ENCODE results near the gene SIRPG.

Gene SIRPG

DNA sequence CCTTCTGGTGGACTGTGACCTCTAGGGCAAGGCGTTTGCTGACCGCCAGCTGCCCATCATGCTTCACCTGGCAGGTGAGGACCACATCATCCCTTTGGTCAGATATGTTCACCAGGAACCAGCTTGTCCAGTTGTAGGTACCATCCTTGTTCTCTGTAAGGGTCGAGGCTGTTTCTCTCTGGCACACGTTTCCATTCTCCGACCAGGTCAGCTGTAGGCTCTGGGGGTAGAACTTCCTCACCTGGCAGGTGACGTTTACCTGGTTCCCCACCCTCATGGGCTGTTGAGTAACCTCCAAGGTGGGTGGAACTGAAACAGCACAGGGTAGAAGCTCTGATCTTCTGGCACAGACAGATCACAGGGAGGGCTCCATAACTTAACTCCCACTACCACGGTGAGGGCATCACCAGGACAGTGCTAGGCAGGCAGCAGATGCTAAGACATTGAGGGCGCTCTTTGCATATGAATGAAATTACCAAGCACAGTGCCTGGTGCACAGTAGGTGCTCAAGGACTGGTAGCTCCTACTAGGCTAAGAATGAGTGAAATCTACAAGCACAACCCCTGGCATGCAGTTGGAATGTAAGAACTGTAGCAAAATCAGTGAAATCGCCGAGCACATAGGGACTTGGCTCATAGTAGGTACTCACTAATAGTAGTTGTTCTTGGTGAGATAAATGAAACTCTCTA, 22.1 kb downstream of the SIRPG start:
- H3K36me3 ChIP-seq (ENCODE audit: control insufficient read depth, insufficient read depth, low read length) = no peaks in the 10 kb centered on the region
- no peaks in the 10 kb centered on the region for H3K27me3 ChIP-seq (replicated peaks; ENCODE audit: control insufficient read depth, insufficient read depth, low read length)
- TF ChIP-seq, protein P1, sequence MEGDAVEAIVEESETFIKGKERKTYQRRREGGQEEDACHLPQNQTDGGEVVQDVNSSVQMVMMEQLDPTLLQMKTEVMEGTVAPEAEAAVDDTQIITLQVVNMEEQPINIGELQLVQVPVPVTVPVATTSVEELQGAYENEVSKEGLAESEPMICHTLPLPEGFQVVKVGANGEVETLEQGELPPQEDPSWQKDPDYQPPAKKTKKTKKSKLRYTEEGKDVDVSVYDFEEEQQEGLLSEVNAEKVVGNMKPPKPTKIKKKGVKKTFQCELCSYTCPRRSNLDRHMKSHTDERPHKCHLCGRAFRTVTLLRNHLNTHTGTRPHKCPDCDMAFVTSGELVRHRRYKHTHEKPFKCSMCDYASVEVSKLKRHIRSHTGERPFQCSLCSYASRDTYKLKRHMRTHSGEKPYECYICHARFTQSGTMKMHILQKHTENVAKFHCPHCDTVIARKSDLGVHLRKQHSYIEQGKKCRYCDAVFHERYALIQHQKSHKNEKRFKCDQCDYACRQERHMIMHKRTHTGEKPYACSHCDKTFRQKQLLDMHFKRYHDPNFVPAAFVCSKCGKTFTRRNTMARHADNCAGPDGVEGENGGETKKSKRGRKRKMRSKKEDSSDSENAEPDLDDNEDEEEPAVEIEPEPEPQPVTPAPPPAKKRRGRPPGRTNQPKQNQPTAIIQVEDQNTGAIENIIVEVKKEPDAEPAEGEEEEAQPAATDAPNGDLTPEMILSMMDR (IDR thresholded peaks at IDR 0.05; ENCODE audit: insufficient read depth, low read length, poor library complexity, severe bottlenecking) = no peak
- no peak for DNase-seq (ENCODE audit: extremely low read depth, insufficient read length)
- H3K4me3 ChIP-seq (replicated peaks; ENCODE audit: low read depth, low read length) = no peak overlapping the region

DNA sequence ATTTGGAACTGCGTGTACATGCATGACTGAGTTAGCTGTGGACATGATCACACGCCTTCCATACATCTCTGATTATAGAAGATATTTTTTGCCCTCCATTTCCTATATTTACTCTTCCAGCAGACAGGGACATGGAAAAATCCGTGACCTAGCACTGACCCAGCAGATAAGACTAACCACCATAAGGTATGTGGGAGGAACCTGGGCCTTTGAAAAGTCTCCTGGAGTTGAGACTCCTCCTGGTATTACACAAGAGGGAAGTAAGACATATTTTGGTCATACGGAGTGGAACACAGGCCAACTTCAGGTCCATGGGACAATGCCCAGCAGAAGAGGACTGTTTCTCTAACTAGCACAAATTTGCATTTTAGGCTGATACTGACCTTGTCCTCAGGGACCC, 24.0 kb downstream of the SIRPG start:
- DNase-seq (ENCODE audit: extremely low read depth, insufficient read length) = no peak
- TF ChIP-seq, protein P1 (IDR thresholded peaks at IDR 0.05; ENCODE audit: insufficient read depth, low read length, poor library complexity, severe bottlenecking) = no peak
- H3K36me3 ChIP-seq (ENCODE audit: control insufficient read depth, insufficient read depth, low read length) = no peaks in the 10 kb centered on the region
- H3K4me3 ChIP-seq (replicated peaks; ENCODE audit: low read depth, low read length) = no peak overlapping the region
- H3K27me3 ChIP-seq (replicated peaks; ENCODE audit: control insufficient read depth, insufficient read depth, low read length) = peaks cover 1% of the 10 kb centered on the region

DNA sequence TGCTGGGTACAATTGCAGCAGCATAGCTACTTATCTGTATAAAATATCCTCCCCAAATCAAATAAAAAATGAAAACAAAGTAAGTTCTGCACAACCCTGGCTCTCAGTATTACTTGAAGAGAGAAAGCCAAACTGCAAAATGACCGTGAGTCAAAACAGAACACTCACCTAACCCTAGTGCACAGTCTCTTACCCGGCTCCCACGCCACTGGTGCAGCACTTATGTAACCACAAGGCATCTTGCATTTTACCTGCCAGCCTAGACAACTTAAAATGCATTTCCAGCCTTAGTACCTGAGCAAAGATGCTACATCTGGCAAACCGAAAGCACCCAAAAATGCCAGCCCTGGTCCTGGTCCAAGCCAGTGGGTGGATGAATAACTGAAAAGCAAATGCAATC, 25.4 kb downstream of the SIRPG start:
- TF ChIP-seq, protein P1 (IDR thresholded peaks at IDR 0.05; ENCODE audit: insufficient read depth, low read length, poor library complexity, severe bottlenecking) = no peak
- H3K27me3 ChIP-seq (replicated peaks; ENCODE audit: control insufficient read depth, insufficient read depth, low read length) = peaks cover 1% of the 10 kb centered on the region
- DNase-seq (ENCODE audit: extremely low read depth, insufficient read length) = no peak
- no peak overlapping the region for H3K4me3 ChIP-seq (replicated peaks; ENCODE audit: low read depth, low read length)
- no peaks in the 10 kb centered on the region for H3K36me3 ChIP-seq (ENCODE audit: control insufficient read depth, insufficient read depth, low read length)

DNA sequence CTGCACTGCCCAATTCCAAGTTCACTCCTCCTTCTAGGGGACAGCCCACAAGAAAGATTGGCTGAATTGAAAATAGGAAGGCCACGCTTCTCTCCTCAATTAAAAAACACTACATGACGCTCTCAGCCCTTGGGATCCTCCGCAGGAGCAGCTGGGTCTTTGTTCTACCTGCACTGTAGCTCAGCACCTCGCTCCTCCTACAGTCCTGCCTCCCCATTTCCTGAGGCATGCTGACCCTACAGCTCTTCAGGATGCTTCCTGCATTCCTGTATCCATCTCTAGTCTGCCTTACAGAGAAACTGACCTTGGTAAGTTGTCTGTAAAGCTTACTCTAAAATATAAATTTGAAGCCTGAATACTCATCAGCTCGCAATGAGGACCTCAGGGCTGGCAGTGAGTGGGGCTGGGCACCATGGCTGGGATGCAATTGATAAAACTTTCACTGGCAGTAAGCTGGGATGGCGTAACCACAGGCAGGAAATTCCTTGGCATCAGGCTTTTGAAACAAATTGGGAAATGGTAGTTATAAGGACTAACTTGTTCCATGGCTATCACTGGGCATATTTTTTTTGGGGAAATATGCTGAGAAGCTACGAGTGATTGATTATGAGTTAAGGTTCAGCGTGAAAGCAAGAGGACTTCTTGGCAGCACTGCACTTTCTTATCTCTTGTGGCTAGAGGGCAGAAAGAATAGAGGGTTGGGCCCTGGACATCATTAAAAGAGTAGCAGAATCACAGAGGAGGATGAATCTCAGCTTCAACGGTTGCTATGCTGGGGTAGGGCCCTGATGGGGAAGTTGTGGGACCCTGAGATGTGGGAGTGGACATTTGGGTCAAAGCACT, 26.0 kb downstream of the SIRPG start:
- Histone ChIP-seq H3K27me3 (replicated peaks; ENCODE audit: control insufficient read depth, insufficient read depth, low read length) (peaks cover 1% of the 10 kb centered on the region), H3K4me3 (replicated peaks; ENCODE audit: low read depth, low read length) (no peak overlapping the region), H3K36me3 (ENCODE audit: control insufficient read depth, insufficient read depth, low read length) (no peaks in the 10 kb centered on the region)
- TF ChIP-seq, protein P1 (IDR thresholded peaks at IDR 0.05; ENCODE audit: insufficient read depth, low read length, poor library complexity, severe bottlenecking) = no peak
- DNase-seq (ENCODE audit: extremely low read depth, insufficient read length) = no peak

DNA sequence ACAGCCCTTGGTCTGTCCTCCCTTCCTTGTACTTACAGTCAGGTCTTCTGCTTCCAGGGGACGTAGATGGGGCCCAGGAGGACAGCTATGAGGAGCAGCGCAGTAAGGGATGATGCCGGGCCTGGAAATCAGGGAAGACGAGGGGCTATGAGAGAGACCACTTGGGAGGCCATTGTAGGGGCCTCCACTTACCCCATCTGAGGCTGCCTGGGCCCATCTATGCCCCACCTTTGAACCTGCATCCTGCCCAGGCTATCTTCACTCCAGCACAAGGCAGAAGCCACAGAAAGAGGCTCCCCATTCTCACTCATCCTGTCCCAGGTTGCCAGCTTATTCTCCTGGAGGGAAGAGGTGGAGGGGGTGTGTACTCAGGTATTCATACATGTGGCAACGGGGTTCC, 27.4 kb downstream of the SIRPG start:
- Histone ChIP-seq H3K4me3 (replicated peaks; ENCODE audit: low read depth, low read length) (no peak overlapping the region), H3K36me3 (ENCODE audit: control insufficient read depth, insufficient read depth, low read length) (no peaks in the 10 kb centered on the region), H3K27me3 (replicated peaks; ENCODE audit: control insufficient read depth, insufficient read depth, low read length) (peaks cover 1% of the 10 kb centered on the region)
- DNase-seq (ENCODE audit: extremely low read depth, insufficient read length) = no peak
- TF ChIP-seq, protein P1 (IDR thresholded peaks at IDR 0.05; ENCODE audit: insufficient read depth, low read length, poor library complexity, severe bottlenecking) = no peak
